Bronchial epithelial cell (primary cell): ENCODE measurements around the gene KHK. TPM values are rescaled to one million over a fixed set of nuclear protein-coding genes. Genes with fewer than 3 reads are reported as not detected.
A peak's percentile ranks its signal among the peaks of the same experiment; 100 is the strongest.

ENCODE experiments used
- DNase-seq: peaks from one replicate; pipeline ENCODE4 v3.0.0-alpha.2; 2010; ENCODE audit warnings: low read depth
- FAIRE-seq: peaks from 2 replicates; lab custom pipeline; 2011; peaks lifted over from hg19 to GRCh38; lab: Jason Lieb, UNC
- H3K27me3 ChIP-seq: 2 replicates; pipeline ENCODE4 v1.5.1; 2011; ENCODE audit warnings: low read length; ENCODE audit not compliant: control insufficient read depth, insufficient read depth
- H3K36me3 ChIP-seq: 2 replicates; pipeline ENCODE4 v1.5.1; 2011; ENCODE audit warnings: low read length; ENCODE audit not compliant: control insufficient read depth, insufficient read depth
- H3K4me3 ChIP-seq: 2 replicates; pipeline ENCODE4 v1.5.1; 2011; ENCODE audit warnings: mild to moderate bottlenecking, low read depth, low read length, control low read depth
- total RNA-seq: library from RNA; depleted of rRNA; stranded (reverse); fragments of >200 nt; gene quantifications from 2 replicates; pipeline ENCODE4 v1.2.1, GENCODE V29; 2014
- TF ChIP-seq, protein P1 (sequence below): IDR thresholded peaks from 2 replicates; pipeline ENCODE4 v1.5.1; 2011; ENCODE audit warnings: mild to moderate bottlenecking, moderate library complexity, low read length, control low read depth, inconsistent platforms; ENCODE audit not compliant: insufficient read depth, severe bottlenecking

The KHK gene
- total RNA-seq, 1 donor from 2014 or later, result 0.53 TPM

DNA sequence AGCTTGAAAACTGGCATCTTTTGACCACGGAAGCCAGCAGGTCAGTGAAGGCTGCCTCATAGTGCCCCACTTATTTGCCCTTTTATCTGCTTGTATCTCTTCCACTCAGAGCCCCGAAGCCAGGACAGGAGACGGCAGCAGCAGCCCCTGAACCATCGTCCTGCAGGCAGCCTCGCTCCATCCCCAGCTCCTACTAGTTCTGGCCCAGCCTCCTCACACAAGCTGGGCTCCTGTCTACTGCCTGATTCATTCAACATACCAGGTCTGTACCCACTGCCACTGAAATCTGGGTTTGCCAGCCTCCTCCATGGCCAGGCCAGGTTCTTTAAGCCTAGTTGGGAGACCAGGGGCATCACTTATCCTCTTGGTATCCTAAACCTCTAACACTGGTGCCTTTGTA is 19.2 kb upstream of the KHK start:
- no peak overlapping the region for H3K4me3 ChIP-seq
- H3K27me3 ChIP-seq, result no peaks in the 10 kb centered on the region
- TF ChIP-seq, protein P1, sequence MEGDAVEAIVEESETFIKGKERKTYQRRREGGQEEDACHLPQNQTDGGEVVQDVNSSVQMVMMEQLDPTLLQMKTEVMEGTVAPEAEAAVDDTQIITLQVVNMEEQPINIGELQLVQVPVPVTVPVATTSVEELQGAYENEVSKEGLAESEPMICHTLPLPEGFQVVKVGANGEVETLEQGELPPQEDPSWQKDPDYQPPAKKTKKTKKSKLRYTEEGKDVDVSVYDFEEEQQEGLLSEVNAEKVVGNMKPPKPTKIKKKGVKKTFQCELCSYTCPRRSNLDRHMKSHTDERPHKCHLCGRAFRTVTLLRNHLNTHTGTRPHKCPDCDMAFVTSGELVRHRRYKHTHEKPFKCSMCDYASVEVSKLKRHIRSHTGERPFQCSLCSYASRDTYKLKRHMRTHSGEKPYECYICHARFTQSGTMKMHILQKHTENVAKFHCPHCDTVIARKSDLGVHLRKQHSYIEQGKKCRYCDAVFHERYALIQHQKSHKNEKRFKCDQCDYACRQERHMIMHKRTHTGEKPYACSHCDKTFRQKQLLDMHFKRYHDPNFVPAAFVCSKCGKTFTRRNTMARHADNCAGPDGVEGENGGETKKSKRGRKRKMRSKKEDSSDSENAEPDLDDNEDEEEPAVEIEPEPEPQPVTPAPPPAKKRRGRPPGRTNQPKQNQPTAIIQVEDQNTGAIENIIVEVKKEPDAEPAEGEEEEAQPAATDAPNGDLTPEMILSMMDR, result no peak
- peaks cover 12% of the 10 kb centered on the region for H3K36me3 ChIP-seq
- DNase-seq (no peak), FAIRE-seq (no peak)

DNA sequence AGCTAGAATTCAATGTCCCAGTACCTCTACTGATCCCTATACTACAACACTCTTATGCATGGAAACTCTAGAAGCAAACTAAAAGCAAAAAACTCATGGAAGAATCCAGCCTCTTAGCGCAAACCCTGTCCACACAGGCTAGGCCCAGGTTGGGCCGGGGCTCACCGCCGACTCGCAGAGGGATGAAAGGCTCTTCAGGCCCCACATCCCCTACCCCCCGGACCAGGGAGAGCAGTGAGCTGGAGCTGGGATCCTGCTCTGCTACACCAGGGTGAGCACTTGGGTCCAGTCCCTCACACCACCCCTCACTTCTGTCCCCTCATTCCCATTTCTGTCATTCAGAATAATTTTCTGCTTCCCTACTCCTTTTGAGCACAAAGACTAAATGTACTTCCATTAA is 17.1 kb upstream of the KHK start:
- Histone ChIP-seq H3K4me3 (no peak overlapping the region), H3K27me3 (no peaks in the 10 kb centered on the region), H3K36me3 (peaks cover 12% of the 10 kb centered on the region)
- DNase-seq, result no peak
- no peak for FAIRE-seq
- TF ChIP-seq, protein P1, result no peak

DNA sequence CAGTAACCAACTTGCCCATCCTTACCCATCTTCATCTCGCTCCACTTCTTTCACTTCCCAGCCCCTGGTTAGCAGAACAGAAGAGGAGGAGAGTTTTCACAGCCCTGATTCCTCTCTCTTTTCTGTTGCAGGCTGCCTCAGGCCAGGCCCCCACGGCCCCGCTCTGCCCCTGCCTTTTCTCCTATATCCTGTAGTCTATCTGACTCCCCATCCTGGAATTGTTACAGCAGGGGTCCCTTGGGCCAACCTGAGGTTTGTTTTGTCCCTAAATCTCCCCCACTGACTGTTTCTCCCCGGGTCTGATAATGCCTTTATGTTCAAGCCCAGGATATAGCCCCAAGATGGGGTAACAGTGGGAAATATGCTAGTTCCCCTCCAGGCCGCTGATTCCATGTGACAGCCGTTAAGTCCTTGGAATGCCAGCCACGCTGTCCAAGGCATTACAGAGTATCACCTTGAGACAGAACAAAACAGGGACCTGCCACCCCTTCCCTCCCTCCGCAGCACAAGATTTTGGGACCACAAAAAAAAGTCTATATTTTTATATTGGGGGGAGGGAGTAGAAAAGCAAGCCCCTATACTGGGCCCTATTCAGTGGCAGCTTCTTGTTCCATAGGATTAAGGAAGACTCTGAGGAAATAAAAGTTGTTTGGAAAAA is 16.5 kb upstream of the KHK start:
- no peak for DNase-seq
- Histone ChIP-seq H3K27me3 (no peaks in the 10 kb centered on the region), H3K4me3 (peak overlapping the region; percentile 93), H3K36me3 (peaks cover 12% of the 10 kb centered on the region)
- TF ChIP-seq, protein P1, result no peak
- no peak for FAIRE-seq

DNA sequence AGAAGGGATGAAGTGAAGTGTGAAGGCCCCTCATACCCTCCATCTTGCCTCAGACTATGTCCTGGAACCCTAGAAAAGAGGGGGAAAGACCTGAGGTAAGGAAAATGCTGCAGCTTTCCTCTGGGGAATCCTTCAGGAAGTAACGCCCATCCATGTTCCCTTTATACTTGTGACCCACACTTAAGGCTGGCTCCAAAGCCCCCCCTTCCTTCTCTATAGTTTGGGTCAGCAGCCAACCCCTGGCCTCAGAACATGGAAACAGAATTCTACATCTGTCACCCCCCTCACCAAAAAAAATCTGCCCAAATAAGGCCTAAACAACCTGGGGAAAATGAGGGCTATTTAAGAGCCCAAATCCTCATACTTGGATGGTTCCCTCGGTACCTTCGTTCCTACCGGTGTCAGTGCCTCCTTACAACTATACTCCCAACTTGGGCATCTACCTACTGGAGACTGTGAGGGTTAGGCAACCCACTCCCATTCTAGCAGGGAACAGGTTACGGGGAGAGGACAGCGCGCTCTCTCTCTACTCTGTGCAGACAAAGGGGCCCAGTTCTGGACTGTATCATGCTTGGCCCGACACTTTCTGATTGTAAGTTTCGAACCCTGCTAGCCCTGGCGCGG is 15.8 kb upstream of the KHK start:
- no peak for FAIRE-seq
- TF ChIP-seq, protein P1, result no peak

DNA sequence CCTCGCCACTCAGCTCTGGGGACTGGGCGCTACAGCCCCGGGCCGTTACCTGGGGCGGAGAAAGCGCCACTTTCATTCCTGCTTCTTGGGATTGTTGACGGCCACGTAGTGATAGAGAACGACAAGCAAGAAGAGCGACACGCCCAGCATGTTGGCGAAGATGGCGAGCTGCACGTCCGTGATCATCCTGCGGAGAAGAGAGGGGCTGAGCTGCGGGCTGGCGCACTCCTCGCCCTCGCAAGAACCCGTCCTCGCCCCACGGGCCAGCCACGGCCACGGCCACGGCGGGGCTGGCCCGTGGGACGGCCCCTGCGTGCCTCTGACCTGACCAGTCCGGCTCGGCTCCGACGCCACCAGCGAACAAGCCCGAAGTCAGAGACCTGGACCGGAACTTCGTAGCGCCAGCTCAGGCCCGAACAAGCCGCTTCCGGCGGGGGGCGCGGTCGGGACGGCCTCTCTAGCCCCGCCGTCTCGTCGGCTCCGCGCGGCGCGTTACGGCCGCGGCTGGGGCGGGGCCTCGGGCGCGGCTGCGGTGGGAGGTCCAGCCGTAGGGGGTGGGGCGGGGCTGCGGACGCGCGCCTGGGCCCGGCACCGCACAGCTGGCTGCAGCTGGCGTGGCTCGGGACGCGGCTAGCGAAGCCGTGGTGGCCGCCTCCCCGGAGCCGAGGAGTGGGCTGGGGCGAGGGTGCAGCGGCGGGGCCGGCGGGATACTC is 15.1 kb upstream of the KHK start, which contains the start of gene OST4:
Gene OST4 (minus strand): TSS at position 378 of the 713 bp plus-strand sequence.
- peak within 1 kb of the TSS; percentile 93 for H3K4me3 ChIP-seq
- TF ChIP-seq, protein P1, result no peak
- peak; percentile 78 for DNase-seq
- H3K36me3 ChIP-seq, result peaks cover 12% of the 10 kb centered on the region
- no peak for FAIRE-seq
- H3K27me3 ChIP-seq, result no peaks in the 10 kb centered on the region

More for the DNA sequence above, 15.8 kb upstream of the KHK start:
- no peak for DNase-seq
- Histone ChIP-seq H3K36me3 (peaks cover 12% of the 10 kb centered on the region), H3K4me3 (peak overlapping the region; percentile 93), H3K27me3 (no peaks in the 10 kb centered on the region)
